ENCODE data around the gene PRR36.
"Not testable (repeated sequence)": the region's sequence is repeated elsewhere in the genome, so short reads cannot be mapped to it uniquely, and the experiment has no call there.

The PRR36 gene

GRCh38 chr19:7918615-7919421 is 44.6 kb upstream of the PRR36 start:
- no peak overlapping the region for H3K9ac ChIP-seq (ENCODE audit: low read length in 5 of 5)
- H3K4me1 ChIP-seq (ENCODE audit: control insufficient read depth in 5 of 5, insufficient read depth in 5 of 5, low read length in 5 of 5) = peaks cover 11 to 50% (median 43%) of the 10 kb centered on the region in 5 donors
- H3K4me3 ChIP-seq (ENCODE audit: low read depth in 1 of 5, low read length in 5 of 5) = no peak overlapping the region
- no peak overlapping the region for H3K27ac ChIP-seq (ENCODE audit: low read depth, low read length)
- no peaks in the 10 kb centered on the region for H3K9me3 ChIP-seq (ENCODE audit: control insufficient read depth in 5 of 5, low read length in 5 of 5)
- H3K27me3 ChIP-seq (ENCODE audit: control insufficient read depth in 5 of 5, insufficient read depth in 4 of 5, low read length in 5 of 5) = peaks cover 24 to 34% (median 30%) of the 10 kb centered on the region in 5 donors
- H3K36me3 ChIP-seq (ENCODE audit: control insufficient read depth in 5 of 5, insufficient read depth in 5 of 5, low read length in 5 of 5) = peaks cover 0 to 15% (median 12%) of the 10 kb centered on the region in 5 donors

GRCh38 chr19:7918062-7918614 is 43.9 kb upstream of the PRR36 start:
- not testable (repeated sequence) for H3K9ac ChIP-seq (ENCODE audit: low read length in 5 of 5)
- Histone ChIP-seq H3K4me1 (ENCODE audit: control insufficient read depth in 5 of 5, insufficient read depth in 5 of 5, low read length in 5 of 5) (peaks cover 11 to 50% (median 43%) of the 10 kb centered on the region in 5 donors), H3K27me3 (ENCODE audit: control insufficient read depth in 5 of 5, insufficient read depth in 4 of 5, low read length in 5 of 5) (peaks cover 24 to 34% (median 30%) of the 10 kb centered on the region in 5 donors)

GRCh38 chr19:7917267-7918061 is 43.3 kb upstream of the PRR36 start:
- Histone ChIP-seq H3K9me3 (ENCODE audit: control insufficient read depth in 5 of 5, low read length in 5 of 5) (no peaks in the 10 kb centered on the region), H3K4me3 (ENCODE audit: low read depth in 1 of 5, low read length in 5 of 5) (peak overlapping the region in 3 of 5 donors; percentile 14 to 51 (median 22)), H3K27me3 (ENCODE audit: control insufficient read depth in 5 of 5, insufficient read depth in 4 of 5, low read length in 5 of 5) (peaks cover 24 to 34% (median 30%) of the 10 kb centered on the region in 5 donors), H3K4me1 (ENCODE audit: control insufficient read depth in 5 of 5, insufficient read depth in 5 of 5, low read length in 5 of 5) (peaks cover 11 to 50% (median 43%) of the 10 kb centered on the region in 5 donors), H3K36me3 (ENCODE audit: control insufficient read depth in 5 of 5, insufficient read depth in 5 of 5, low read length in 5 of 5) (peaks cover 0 to 17% (median 10%) of the 10 kb centered on the region in 5 donors), H3K9ac (ENCODE audit: low read length in 5 of 5) (no peak overlapping the region), H3K27ac (ENCODE audit: low read depth, low read length) (no peak overlapping the region)

More at GRCh38 chr19:7918062-7918614, 43.9 kb upstream of the PRR36 start:
- H3K27ac ChIP-seq (ENCODE audit: low read depth, low read length); H3K9me3 ChIP-seq (ENCODE audit: control insufficient read depth in 5 of 5, low read length in 5 of 5): not testable (repeated sequence)
- H3K36me3 ChIP-seq (ENCODE audit: control insufficient read depth in 5 of 5, insufficient read depth in 5 of 5, low read length in 5 of 5) = peaks cover 0 to 17% (median 11%) of the 10 kb centered on the region in 5 donors
- peak overlapping the region in 2 of 5 donors; percentile 14 to 51 for H3K4me3 ChIP-seq (ENCODE audit: low read depth in 1 of 5, low read length in 5 of 5)

- no peaks in the 10 kb centered on the region for H3K9me3 ChIP-seq (ENCODE audit: control insufficient read depth in 5 of 5, low read length in 5 of 5)
- no peak overlapping the region for H3K9ac ChIP-seq (ENCODE audit: low read length in 5 of 5)
- peaks cover 0 to 16% (median 9%) of the 10 kb centered on the region in 5 donors for H3K36me3 ChIP-seq (ENCODE audit: control insufficient read depth in 5 of 5, insufficient read depth in 5 of 5, low read length in 5 of 5)
- H3K4me1 ChIP-seq (ENCODE audit: control insufficient read depth in 5 of 5, insufficient read depth in 5 of 5, low read length in 5 of 5) = peaks cover 10 to 46% (median 37%) of the 10 kb centered on the region in 5 donors
- H3K27ac ChIP-seq (ENCODE audit: low read depth, low read length) = no peak overlapping the region
- H3K27me3 ChIP-seq (ENCODE audit: control insufficient read depth in 5 of 5, insufficient read depth in 4 of 5, low read length in 5 of 5) = peaks cover 24 to 34% (median 30%) of the 10 kb centered on the region in 5 donors
- peak overlapping the region in 1 of 5 donors; percentile 51 for H3K4me3 ChIP-seq (ENCODE audit: low read depth in 1 of 5, low read length in 5 of 5)
Measured at GRCh38 chr19:7916955-7917266, 42.7 kb upstream of the PRR36 start.

- H3K36me3 ChIP-seq (ENCODE audit: control insufficient read depth in 5 of 5, insufficient read depth in 5 of 5, low read length in 5 of 5) = peaks cover 0 to 21% (median 14%) of the 10 kb centered on the region in 5 donors
- H3K4me3 ChIP-seq (ENCODE audit: low read depth in 1 of 5, low read length in 5 of 5) = peak overlapping the region in 1 of 5 donors; percentile 42
- H3K27me3 ChIP-seq (ENCODE audit: control insufficient read depth in 5 of 5, insufficient read depth in 4 of 5, low read length in 5 of 5) = peaks cover 24 to 34% (median 30%) of the 10 kb centered on the region in 5 donors
- peaks cover 4 to 40% (median 31%) of the 10 kb centered on the region in 5 donors for H3K4me1 ChIP-seq (ENCODE audit: control insufficient read depth in 5 of 5, insufficient read depth in 5 of 5, low read length in 5 of 5)
- H3K9ac ChIP-seq (ENCODE audit: low read length in 5 of 5) = no peak overlapping the region
- no peak overlapping the region for H3K27ac ChIP-seq (ENCODE audit: low read depth, low read length)
- no peaks in the 10 kb centered on the region for H3K9me3 ChIP-seq (ENCODE audit: control insufficient read depth in 5 of 5, low read length in 5 of 5)
Measured at GRCh38 chr19:7916103-7916954, 42.1 kb upstream of the PRR36 start.

- H3K9ac ChIP-seq (ENCODE audit: low read length in 5 of 5) = no peak overlapping the region
Measured at GRCh38 chr19:7915250-7916102, 41.3 kb upstream of the PRR36 start.

GRCh38 chr19:7914598-7915045 is 40.4 kb upstream of the PRR36 start, which contains the start of gene TGFBR3L:
TSS of gene TGFBR3L (plus strand) at chr19:7914830.
- H3K4me3 ChIP-seq (ENCODE audit: low read depth in 1 of 5, low read length in 5 of 5) = no peak within 1 kb of the TSS
- H3K9ac ChIP-seq (ENCODE audit: low read length in 5 of 5) = no peak within 1 kb of the TSS
- no peak within 1 kb of the TSS for H3K27ac ChIP-seq (ENCODE audit: low read depth, low read length)
- H3K36me3 ChIP-seq (ENCODE audit: control insufficient read depth in 5 of 5, insufficient read depth in 5 of 5, low read length in 5 of 5) = peaks cover 0 to 36% (median 30%) of the 10 kb centered on the region in 5 donors
- H3K4me1 ChIP-seq (ENCODE audit: control insufficient read depth in 5 of 5, insufficient read depth in 5 of 5, low read length in 5 of 5) = peaks cover 0 to 28% (median 22%) of the 10 kb centered on the region in 5 donors
- H3K27me3 ChIP-seq (ENCODE audit: control insufficient read depth in 5 of 5, insufficient read depth in 4 of 5, low read length in 5 of 5) = peaks cover 24 to 34% (median 30%) of the 10 kb centered on the region in 5 donors
- H3K9me3 ChIP-seq (ENCODE audit: control insufficient read depth in 5 of 5, low read length in 5 of 5) = no peaks in the 10 kb centered on the region

More at GRCh38 chr19:7915250-7916102, 41.3 kb upstream of the PRR36 start:
- H3K9me3 ChIP-seq (ENCODE audit: control insufficient read depth in 5 of 5, low read length in 5 of 5) = no peaks in the 10 kb centered on the region
- H3K27ac ChIP-seq (ENCODE audit: low read depth, low read length) = no peak overlapping the region
- H3K27me3 ChIP-seq (ENCODE audit: control insufficient read depth in 5 of 5, insufficient read depth in 4 of 5, low read length in 5 of 5) = peaks cover 24 to 34% (median 30%) of the 10 kb centered on the region in 5 donors
- H3K4me3 ChIP-seq (ENCODE audit: low read depth in 1 of 5, low read length in 5 of 5) = no peak overlapping the region
- peaks cover 0 to 28% (median 23%) of the 10 kb centered on the region in 5 donors for H3K36me3 ChIP-seq (ENCODE audit: control insufficient read depth in 5 of 5, insufficient read depth in 5 of 5, low read length in 5 of 5)
- H3K4me1 ChIP-seq (ENCODE audit: control insufficient read depth in 5 of 5, insufficient read depth in 5 of 5, low read length in 5 of 5) = peaks cover 0 to 34% (median 26%) of the 10 kb centered on the region in 5 donors

GRCh38 chr19:7914099-7914498 is 39.9 kb upstream of the PRR36 start:
- Histone ChIP-seq H3K27ac (ENCODE audit: low read depth, low read length) (no peak overlapping the region), H3K36me3 (ENCODE audit: control insufficient read depth in 5 of 5, insufficient read depth in 5 of 5, low read length in 5 of 5) (peaks cover 0 to 40% (median 34%) of the 10 kb centered on the region in 5 donors), H3K27me3 (ENCODE audit: control insufficient read depth in 5 of 5, insufficient read depth in 4 of 5, low read length in 5 of 5) (peaks cover 24 to 34% (median 30%) of the 10 kb centered on the region in 5 donors), H3K4me3 (ENCODE audit: low read depth in 1 of 5, low read length in 5 of 5) (no peak overlapping the region), H3K9ac (ENCODE audit: low read length in 5 of 5) (no peak overlapping the region), H3K4me1 (ENCODE audit: control insufficient read depth in 5 of 5, insufficient read depth in 5 of 5, low read length in 5 of 5) (peaks cover 0 to 23% (median 19%) of the 10 kb centered on the region in 5 donors), H3K9me3 (ENCODE audit: control insufficient read depth in 5 of 5, low read length in 5 of 5) (no peaks in the 10 kb centered on the region)
